Mesothelial cell of epicardium (in vitro differentiated cells): ENCODE measurements around the gene ASB5. TPM values are rescaled to one million over a fixed set of nuclear protein-coding genes. Genes with fewer than 3 reads are reported as not detected.

Experiments used
- DNase-seq, 2 experiments: peaks; one replicate each; pipeline ENCODE4 v3.0.0; 2021; ENCODE audit warnings: low spot score in 2 of 2; ENCODE audit not compliant: unreplicated experiment in 2 of 2
- H3K27ac Mint-ChIP-seq: 2 replicates; pipeline ENCODE4 v1.8.0; 2021; ENCODE audit warnings: mixed read lengths
- H3K27me3 Mint-ChIP-seq: 2 replicates; pipeline ENCODE4 v1.8.0; 2021; ENCODE audit warnings: low read depth, mixed read lengths
- H3K36me3 Mint-ChIP-seq: 2 replicates; pipeline ENCODE4 v1.8.0; 2021; ENCODE audit warnings: mixed read lengths
- H3K4me1 Mint-ChIP-seq: 2 replicates; pipeline ENCODE4 v1.8.0; 2021; ENCODE audit warnings: mixed read lengths
- H3K4me3 Mint-ChIP-seq: 2 replicates; pipeline ENCODE4 v1.8.0; 2021; ENCODE audit warnings: mild to moderate bottlenecking, moderate library complexity, mixed read lengths
- H3K9me3 Mint-ChIP-seq: 2 replicates; pipeline ENCODE4 v1.8.0; 2021; ENCODE audit warnings: mixed read lengths
- CTCF ChIP-seq: fragments of 200-600 bp; sonication (generic); IDR thresholded peaks from one replicate; pipeline ENCODE4 v1.5.0; 2021; ENCODE audit warnings: antibody characterized with exemption; ENCODE audit not compliant: unreplicated experiment
- total RNA-seq: library from RNA; stranded (reverse); gene quantifications from 3 replicates; pipeline ENCODE4 v1.2.1, GENCODE V29; 2021

The ASB5 gene
- total RNA-seq, 1 donor from 2014 or later = not detected

GRCh38 chr4:176277162-176277904 is 8.3 kb upstream of the ASB5 start:
- no peaks in the 10 kb centered on the region for H3K9me3 Mint-ChIP-seq
- no peaks in the 10 kb centered on the region for H3K27me3 Mint-ChIP-seq
- H3K4me1 Mint-ChIP-seq = peaks cover 2% of the 10 kb centered on the region
- TF ChIP-seq CTCF = no peak
- H3K36me3 Mint-ChIP-seq = no peaks in the 10 kb centered on the region
- no peak overlapping the region for H3K27ac Mint-ChIP-seq
- H3K4me3 Mint-ChIP-seq = no peak overlapping the region
- DNase-seq = peak in 1 of 2 experiments; percentile 44

GRCh38 chr4:176276710-176277109 is 7.7 kb upstream of the ASB5 start:
- no peak for TF ChIP-seq CTCF
- no peak overlapping the region for H3K4me3 Mint-ChIP-seq
- no peak for DNase-seq
- peaks cover 2% of the 10 kb centered on the region for H3K4me1 Mint-ChIP-seq
- no peak overlapping the region for H3K27ac Mint-ChIP-seq
- no peaks in the 10 kb centered on the region for H3K9me3 Mint-ChIP-seq
- no peaks in the 10 kb centered on the region for H3K36me3 Mint-ChIP-seq
- no peaks in the 10 kb centered on the region for H3K27me3 Mint-ChIP-seq

GRCh38 chr4:176274441-176274840 is 5.4 kb upstream of the ASB5 start:
- peaks cover 2% of the 10 kb centered on the region for H3K4me1 Mint-ChIP-seq
- no peaks in the 10 kb centered on the region for H3K9me3 Mint-ChIP-seq
- H3K4me3 Mint-ChIP-seq = no peak overlapping the region
- no peak for TF ChIP-seq CTCF
- H3K36me3 Mint-ChIP-seq = no peaks in the 10 kb centered on the region
- DNase-seq = no peak
- H3K27me3 Mint-ChIP-seq = no peaks in the 10 kb centered on the region
- no peak overlapping the region for H3K27ac Mint-ChIP-seq

GRCh38 chr4:176273736-176274135 is 4.7 kb upstream of the ASB5 start:
- H3K4me3 Mint-ChIP-seq = no peak overlapping the region
- peaks cover 2% of the 10 kb centered on the region for H3K4me1 Mint-ChIP-seq
- no peak overlapping the region for H3K27ac Mint-ChIP-seq
- H3K27me3 Mint-ChIP-seq = no peaks in the 10 kb centered on the region
- no peak for TF ChIP-seq CTCF
- DNase-seq = no peak
- H3K36me3 Mint-ChIP-seq = no peaks in the 10 kb centered on the region
- H3K9me3 Mint-ChIP-seq = no peaks in the 10 kb centered on the region

GRCh38 chr4:176272799-176273198 is 3.8 kb upstream of the ASB5 start:
- Mint-ChIP-seq H3K27ac (no peak overlapping the region), H3K4me3 (no peak overlapping the region), H3K9me3 (no peaks in the 10 kb centered on the region), H3K36me3 (no peaks in the 10 kb centered on the region), H3K27me3 (no peaks in the 10 kb centered on the region), H3K4me1 (peaks cover 2% of the 10 kb centered on the region)
- no peak for DNase-seq
- TF ChIP-seq CTCF = no peak
